ENCODE data around the gene MED8. TPM values are rescaled to one million over a fixed set of nuclear protein-coding genes. Genes with fewer than 3 reads are reported as not detected.

The MED8 gene
- total and polyA plus RNA-seq, 2 of the 13 experiments (the other 11 are each of a cell fraction or from before 2014, with no cell fraction given): 16.9 to 77.4 TPM

DNA sequence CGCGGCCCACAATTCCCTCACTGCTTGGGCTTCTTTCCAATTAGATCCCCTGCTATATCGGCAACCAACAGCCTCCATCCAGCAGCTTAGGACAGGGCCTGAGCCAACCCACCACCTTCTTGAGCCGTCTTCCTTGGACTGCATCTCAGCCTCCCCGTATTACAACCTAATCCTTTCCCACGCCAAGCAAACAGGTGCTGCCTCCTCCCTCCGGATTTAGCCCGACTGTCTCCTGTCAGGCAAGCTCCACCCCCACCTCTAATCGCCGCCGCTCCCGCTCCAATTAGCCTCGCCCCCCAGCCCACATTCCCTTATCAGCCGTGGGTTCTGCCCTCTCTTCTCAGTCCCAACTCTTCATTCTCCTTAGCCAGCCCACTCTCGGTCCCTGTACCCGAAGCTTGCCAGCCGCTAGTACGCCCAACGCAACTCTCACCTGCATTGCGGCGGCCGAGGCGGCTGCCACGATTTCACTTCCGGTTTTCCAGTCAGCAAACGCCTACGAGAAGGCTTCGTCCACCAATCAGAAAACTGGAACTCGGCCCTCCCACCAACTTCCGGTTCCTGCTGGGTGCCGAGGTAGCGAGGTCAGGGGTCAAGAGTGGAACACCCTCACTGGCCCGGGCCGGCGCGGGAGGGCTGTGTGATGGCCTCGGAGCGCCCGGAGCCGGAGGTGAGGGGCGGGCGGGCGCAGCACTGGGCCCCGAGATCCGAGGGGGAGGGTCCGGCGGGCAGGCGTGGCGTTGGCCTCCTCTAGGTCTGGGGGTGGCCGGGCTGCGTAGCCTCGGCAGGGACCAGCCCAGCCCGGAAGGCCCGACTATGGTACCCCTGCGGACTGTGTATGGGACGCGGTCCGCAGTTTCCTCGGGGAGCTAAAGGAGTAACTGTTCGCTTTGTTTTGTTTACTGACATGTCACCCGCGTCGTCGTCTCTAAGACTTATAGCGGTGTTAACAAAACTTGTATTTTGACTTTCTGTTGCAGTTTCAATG lies at the start of gene MED8, which contains the start of gene SZT2 (continued):
- TF ChIP-seq, protein P1, sequence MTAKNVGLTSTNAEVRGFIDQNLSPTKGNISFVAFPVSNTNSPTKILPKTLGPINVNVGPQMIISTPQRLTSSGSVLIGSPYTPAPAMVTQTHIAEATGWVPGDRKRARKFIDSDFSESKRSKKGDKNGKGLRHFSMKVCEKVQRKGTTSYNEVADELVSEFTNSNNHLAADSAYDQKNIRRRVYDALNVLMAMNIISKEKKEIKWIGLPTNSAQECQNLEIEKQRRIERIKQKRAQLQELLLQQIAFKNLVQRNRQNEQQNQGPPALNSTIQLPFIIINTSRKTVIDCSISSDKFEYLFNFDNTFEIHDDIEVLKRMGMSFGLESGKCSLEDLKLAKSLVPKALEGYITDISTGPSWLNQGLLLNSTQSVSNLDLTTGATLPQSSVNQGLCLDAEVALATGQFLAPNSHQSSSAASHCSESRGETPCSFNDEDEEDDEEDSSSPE (CRISPR knock-in tag; IDR thresholded peaks at IDR 0.05): peak; percentile 75
- TF ChIP-seq GFI1 (CRISPR knock-in tag; IDR thresholded peaks at IDR 0.05; ENCODE audit: borderline replicate concordance) (no peak; the same call in 1 of the 2 replicates), ZSCAN25 (CRISPR knock-in tag; IDR thresholded peaks at IDR 0.05) (peak; percentile 32; the same call in 1 of the 2 replicates), ZNF232 (CRISPR knock-in tag; IDR thresholded peaks at IDR 0.05; ENCODE audit: borderline replicate concordance) (peak; percentile 43; the same call in 1 of the 2 replicates), RBM39 (IDR thresholded peaks at IDR 0.05; ENCODE audit: low read depth, low read length, poor library complexity, severe bottlenecking) (peak; percentile 78), ZNF703 (CRISPR knock-in tag; IDR thresholded peaks at IDR 0.05; ENCODE audit: borderline replicate concordance) (no peak), ZNF382 (CRISPR knock-in tag; IDR thresholded peaks at IDR 0.05; ENCODE audit: borderline replicate concordance) (no peak), ISX (CRISPR knock-in tag; conservative IDR thresholded peaks at IDR 0.05) (no peak), ZNF746 (CRISPR knock-in tag; IDR thresholded peaks at IDR 0.05) (peak; percentile 68), MTF2 (CRISPR knock-in tag; IDR thresholded peaks at IDR 0.05; ENCODE audit: borderline replicate concordance) (peak; percentile 48; the same call in 1 of the 2 replicates), TOE1 (CRISPR knock-in tag; IDR thresholded peaks at IDR 0.05) (0 out of 2 replicates have a peak, but pooled peaks have one; percentile 89), ERF (CRISPR knock-in tag; IDR thresholded peaks at IDR 0.05) (no peak)
- TF ChIP-seq, protein P2, sequence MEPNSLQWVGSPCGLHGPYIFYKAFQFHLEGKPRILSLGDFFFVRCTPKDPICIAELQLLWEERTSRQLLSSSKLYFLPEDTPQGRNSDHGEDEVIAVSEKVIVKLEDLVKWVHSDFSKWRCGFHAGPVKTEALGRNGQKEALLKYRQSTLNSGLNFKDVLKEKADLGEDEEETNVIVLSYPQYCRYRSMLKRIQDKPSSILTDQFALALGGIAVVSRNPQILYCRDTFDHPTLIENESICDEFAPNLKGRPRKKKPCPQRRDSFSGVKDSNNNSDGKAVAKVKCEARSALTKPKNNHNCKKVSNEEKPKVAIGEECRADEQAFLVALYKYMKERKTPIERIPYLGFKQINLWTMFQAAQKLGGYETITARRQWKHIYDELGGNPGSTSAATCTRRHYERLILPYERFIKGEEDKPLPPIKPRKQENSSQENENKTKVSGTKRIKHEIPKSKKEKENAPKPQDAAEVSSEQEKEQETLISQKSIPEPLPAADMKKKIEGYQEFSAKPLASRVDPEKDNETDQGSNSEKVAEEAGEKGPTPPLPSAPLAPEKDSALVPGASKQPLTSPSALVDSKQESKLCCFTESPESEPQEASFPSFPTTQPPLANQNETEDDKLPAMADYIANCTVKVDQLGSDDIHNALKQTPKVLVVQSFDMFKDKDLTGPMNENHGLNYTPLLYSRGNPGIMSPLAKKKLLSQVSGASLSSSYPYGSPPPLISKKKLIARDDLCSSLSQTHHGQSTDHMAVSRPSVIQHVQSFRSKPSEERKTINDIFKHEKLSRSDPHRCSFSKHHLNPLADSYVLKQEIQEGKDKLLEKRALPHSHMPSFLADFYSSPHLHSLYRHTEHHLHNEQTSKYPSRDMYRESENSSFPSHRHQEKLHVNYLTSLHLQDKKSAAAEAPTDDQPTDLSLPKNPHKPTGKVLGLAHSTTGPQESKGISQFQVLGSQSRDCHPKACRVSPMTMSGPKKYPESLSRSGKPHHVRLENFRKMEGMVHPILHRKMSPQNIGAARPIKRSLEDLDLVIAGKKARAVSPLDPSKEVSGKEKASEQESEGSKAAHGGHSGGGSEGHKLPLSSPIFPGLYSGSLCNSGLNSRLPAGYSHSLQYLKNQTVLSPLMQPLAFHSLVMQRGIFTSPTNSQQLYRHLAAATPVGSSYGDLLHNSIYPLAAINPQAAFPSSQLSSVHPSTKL (CRISPR knock-in tag; IDR thresholded peaks at IDR 0.05): peak; percentile 47
- TF ChIP-seq, protein P3, sequence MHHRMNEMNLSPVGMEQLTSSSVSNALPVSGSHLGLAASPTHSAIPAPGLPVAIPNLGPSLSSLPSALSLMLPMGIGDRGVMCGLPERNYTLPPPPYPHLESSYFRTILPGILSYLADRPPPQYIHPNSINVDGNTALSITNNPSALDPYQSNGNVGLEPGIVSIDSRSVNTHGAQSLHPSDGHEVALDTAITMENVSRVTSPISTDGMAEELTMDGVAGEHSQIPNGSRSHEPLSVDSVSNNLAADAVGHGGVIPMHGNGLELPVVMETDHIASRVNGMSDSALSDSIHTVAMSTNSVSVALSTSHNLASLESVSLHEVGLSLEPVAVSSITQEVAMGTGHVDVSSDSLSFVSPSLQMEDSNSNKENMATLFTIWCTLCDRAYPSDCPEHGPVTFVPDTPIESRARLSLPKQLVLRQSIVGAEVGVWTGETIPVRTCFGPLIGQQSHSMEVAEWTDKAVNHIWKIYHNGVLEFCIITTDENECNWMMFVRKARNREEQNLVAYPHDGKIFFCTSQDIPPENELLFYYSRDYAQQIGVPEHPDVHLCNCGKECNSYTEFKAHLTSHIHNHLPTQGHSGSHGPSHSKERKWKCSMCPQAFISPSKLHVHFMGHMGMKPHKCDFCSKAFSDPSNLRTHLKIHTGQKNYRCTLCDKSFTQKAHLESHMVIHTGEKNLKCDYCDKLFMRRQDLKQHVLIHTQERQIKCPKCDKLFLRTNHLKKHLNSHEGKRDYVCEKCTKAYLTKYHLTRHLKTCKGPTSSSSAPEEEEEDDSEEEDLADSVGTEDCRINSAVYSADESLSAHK (CRISPR knock-in tag; IDR thresholded peaks at IDR 0.05; ENCODE audit: borderline replicate concordance): no peak
- TF ChIP-seq, protein P4, sequence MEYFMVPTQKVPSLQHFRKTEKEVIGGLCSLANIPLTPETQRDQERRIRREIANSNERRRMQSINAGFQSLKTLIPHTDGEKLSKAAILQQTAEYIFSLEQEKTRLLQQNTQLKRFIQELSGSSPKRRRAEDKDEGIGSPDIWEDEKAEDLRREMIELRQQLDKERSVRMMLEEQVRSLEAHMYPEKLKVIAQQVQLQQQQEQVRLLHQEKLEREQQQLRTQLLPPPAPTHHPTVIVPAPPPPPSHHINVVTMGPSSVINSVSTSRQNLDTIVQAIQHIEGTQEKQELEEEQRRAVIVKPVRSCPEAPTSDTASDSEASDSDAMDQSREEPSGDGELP (IDR thresholded peaks at IDR 0.05; ENCODE audit: borderline replicate concordance, low read depth): peak; percentile 60; the same call in 1 of the 2 replicates

Measured in HepG2 (cell line).